ENCODE data around the gene ACTN4.
"Not testable (repeated sequence)": the region's sequence is repeated elsewhere in the genome, so short reads cannot be mapped to it uniquely, and the experiment has no call there.

ACTN4 gene

DNA sequence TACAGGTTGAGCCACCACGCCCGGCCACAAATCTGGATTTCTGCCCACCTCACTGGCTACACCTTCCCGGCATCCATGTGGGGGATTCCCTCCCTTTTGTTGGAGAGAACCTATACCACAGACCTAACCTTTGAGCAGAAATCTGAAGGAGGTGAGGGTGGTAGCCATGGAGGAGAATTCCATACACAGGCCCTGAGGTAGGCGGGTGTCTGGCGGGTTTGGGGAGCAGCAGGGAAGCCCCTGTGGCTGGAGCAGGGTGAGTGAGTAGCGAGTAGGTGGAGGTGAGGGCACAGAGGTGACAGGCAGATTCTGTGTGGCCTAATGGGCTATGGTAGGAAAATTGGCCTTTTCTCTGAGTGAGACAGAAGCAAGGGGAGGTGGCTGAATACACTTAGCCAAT is 17.9 kb upstream of the ACTN4 start:
- TF ChIP-seq, protein P1, sequence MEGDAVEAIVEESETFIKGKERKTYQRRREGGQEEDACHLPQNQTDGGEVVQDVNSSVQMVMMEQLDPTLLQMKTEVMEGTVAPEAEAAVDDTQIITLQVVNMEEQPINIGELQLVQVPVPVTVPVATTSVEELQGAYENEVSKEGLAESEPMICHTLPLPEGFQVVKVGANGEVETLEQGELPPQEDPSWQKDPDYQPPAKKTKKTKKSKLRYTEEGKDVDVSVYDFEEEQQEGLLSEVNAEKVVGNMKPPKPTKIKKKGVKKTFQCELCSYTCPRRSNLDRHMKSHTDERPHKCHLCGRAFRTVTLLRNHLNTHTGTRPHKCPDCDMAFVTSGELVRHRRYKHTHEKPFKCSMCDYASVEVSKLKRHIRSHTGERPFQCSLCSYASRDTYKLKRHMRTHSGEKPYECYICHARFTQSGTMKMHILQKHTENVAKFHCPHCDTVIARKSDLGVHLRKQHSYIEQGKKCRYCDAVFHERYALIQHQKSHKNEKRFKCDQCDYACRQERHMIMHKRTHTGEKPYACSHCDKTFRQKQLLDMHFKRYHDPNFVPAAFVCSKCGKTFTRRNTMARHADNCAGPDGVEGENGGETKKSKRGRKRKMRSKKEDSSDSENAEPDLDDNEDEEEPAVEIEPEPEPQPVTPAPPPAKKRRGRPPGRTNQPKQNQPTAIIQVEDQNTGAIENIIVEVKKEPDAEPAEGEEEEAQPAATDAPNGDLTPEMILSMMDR (conservative IDR thresholded peaks at IDR 0.05; ENCODE audit: low read depth, low read length), result no peak
- DNase-seq (ENCODE audit: low read depth), result no peak

DNA sequence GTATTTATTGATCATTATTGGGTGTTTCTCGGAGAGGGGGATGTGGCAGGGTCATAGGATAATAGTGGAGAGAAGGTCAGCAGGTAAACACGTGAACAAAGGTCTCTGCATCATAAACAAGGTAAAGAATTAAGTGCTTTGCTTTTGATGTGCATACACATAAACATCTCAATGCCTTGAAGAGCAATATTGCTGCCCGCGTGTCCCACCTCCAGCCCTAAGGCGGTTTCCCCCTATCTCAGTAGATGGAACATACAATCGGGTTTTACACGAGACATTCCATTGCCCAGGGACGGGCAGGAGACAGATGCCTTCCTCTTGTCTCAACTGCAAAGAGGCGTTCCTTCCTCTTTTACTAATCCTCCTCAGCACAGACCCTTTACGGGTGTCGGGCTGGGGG is 16.1 kb upstream of the ACTN4 start:
- DNase-seq (ENCODE audit: low read depth); H3K4me3 ChIP-seq (ENCODE audit: low read depth, low read length): not testable (repeated sequence)

More for the DNA sequence above, 17.9 kb upstream of the ACTN4 start:
- H3K4me3 ChIP-seq (ENCODE audit: low read depth, low read length), result no peak overlapping the region

DNA sequence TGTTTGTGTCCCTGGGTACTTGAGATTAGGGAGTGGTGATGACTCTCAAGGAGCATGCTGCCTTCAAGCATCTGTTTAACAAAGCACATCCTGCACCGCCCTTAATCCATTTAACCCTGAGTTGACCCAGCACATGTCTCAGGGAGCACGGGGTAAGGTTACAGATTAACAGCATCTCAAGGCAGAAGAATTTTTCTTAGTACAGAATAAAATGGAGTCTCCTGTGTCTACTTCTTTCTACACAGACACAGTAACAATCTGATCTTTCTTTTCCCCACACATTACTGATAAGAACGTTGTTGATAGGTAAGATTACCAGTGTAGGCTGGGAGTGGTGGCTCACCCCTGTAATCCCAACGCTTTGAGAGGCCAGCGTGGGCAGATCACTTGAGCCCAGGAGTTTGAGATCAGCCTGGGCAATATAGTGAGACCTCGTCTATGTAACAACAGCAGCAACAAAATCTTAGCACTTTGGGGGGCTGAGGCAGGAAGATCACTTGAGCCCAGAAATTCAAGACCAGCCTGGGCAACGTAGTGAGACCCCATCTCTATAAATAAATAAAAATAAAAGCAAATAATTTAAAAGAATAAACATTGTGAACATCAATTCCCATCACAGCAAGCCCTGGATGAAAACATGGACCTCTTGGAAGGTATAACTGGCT is 15.5 kb upstream of the ACTN4 start:
- H3K4me3 ChIP-seq (ENCODE audit: low read depth, low read length); DNase-seq (ENCODE audit: low read depth): not testable (repeated sequence)

DNA sequence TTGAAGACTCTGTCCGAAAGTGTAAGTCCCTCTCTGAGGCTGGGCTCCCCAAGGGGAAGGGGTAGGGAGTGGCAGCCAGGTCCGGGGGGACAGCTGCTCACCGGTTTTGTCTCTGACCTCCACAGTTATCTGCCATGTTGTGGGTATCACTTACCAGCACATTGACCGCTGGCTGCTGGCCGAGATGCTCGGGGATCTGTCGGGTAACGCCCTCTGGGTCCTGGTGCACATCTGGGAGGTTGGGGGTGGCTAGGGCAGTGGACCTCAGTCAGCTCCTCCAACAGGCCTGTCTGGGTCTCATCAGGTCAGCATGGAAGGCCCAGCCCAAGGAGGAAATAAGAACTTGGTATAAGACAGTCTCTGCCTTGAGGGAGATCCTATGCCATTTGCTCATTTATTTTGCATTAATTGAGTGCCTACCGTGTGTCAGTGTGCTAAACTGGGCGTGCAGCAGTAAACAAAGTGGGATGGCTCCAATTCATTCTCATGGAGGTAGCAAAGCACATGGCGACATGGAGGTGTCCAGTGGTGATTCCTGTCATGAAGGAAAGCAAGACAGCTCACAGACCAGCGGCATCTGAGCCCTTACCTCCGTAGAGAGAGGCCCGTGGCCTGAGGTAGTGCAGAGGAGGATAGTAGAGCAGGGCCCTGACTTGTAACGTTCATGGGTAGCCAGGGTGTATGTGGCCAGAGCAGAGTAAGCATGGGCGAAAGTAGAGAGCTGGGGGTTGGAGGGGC is 14.8 kb upstream of the ACTN4 start:
- TF ChIP-seq, protein P1 (conservative IDR thresholded peaks at IDR 0.05; ENCODE audit: low read depth, low read length), result no peak

DNA sequence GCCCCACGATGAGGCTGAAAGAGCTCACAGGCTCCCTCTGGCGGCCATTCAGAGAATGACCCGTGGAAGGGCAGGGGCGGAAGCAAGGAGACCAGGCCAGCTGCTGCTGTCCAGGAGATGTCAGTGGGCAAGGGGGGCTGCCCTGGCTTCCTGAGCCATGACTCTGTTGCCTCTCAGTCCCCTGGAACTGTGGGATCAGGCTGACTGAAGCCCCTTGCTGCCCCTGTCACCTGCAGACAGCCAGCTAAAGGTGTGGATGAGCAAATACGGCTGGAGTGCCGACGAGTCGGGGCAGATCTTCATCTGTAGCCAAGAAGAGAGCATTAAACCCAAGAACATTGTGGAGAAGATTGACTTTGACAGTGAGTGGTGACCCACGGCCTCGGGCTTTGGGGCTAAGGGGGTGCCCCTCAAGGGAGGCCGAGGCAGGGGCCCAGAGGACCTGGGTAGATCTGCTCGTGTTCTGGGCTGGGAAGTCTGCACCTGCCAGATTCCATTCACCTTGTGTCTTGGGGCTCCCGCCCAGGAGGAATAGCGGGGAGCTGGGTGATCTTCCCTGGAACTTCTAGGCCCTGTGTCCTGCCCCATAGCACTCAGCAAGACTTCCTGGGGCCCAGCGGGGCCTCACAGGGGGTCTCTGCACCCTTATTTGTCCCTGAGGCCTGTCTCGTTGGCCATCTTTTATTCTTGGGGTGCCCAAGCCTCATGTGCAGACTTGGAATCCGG is 12.5 kb upstream of the ACTN4 start:
- peak; percentile 69 for DNase-seq (ENCODE audit: low read depth)
- TF ChIP-seq, protein P1 (conservative IDR thresholded peaks at IDR 0.05; ENCODE audit: low read depth, low read length), result peak; percentile 90

More for the DNA sequence above, 14.8 kb upstream of the ACTN4 start:
- H3K4me3 ChIP-seq (ENCODE audit: low read depth, low read length), result no peak overlapping the region
- DNase-seq (ENCODE audit: low read depth), result no peak

DNA sequence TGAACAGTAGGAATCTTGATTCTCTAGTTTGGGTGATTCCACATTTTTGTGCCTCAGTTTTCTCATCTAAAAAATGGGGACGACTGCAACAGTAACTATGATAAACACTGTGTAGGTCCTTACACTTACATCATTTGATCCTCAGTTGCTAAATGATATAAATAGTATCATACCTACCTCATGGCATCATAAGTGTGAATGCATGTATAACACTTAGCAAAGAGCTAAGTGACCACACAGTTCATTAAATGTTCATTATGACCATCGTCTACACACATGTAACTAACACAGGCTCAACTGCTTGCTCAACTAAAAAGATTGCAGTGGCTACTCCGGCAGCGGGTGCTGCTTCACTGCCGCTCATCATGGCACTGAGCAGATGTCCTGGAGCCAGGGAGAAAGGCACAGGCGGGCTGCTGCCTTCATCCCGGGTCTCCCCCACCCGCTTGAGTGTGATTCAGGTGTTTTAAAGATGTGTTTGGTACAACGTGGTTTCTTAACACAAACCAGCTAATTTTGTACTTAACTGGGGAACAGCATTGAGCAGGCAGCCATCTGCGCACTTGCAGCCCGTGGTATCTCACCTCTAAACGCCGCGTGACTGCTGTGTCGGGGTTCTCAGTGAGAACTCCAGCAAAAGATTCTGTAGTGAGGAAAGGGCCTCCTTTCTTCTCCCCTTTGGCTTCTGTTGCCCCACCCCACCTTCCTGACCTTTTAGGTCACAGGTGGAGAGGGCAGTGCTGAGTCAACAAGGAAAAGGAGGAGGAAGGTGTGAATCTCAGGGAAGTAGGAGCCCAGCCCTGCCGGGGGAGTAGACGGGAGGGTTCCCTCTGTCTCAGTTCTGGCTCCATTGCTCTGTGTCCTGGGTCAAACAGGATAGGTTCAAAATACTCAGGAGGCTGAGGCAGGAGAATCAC is 11.7 kb upstream of the ACTN4 start:
- no peak for DNase-seq (ENCODE audit: low read depth)
- TF ChIP-seq, protein P1 (conservative IDR thresholded peaks at IDR 0.05; ENCODE audit: low read depth, low read length), result no peak
- no peak overlapping the region for H3K4me3 ChIP-seq (ENCODE audit: low read depth, low read length)

More for the DNA sequence above, 12.5 kb upstream of the ACTN4 start:
- H3K4me3 ChIP-seq (ENCODE audit: low read depth, low read length), result no peak overlapping the region

DNA sequence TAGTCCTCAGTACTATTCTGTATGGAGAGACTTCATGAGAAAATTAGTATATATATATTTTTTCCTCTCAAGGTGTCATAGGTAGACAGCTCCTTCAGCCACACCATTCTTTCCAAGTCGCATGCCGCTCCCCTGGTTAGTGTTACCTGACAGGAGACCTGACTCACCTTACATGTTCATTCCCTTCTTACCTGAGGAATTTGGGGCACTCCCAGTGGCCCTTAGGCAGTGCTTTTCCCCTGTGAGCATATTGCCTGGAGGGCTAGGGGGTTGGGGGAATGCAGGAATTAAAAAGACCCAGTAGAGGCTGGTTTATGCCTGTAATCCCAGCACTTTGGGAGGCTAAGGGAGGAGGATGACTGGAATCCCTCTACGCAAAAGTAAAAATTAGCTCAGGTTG is 9.0 kb upstream of the ACTN4 start:
- DNase-seq (ENCODE audit: low read depth), result no peak
- TF ChIP-seq, protein P1 (conservative IDR thresholded peaks at IDR 0.05; ENCODE audit: low read depth, low read length), result no peak
- H3K4me3 ChIP-seq (ENCODE audit: low read depth, low read length), result no peak overlapping the region

Measured in choroid plexus epithelial cell (primary cell).